Colonic mucosa (tissue), 4 donors: ENCODE data around the gene EOGT. TPM values are rescaled to one million over a fixed set of nuclear protein-coding genes. Genes with fewer than 3 reads are reported as not detected.

Experiments
- DNase-seq: peaks from one replicate; pipeline ENCODE4 v3.0.0-alpha.2; 2020
- H3K27ac ChIP-seq: fragments of 200-600 bp; one replicate; pipeline ENCODE4 v1.8.0; 2021
- H3K27me3 ChIP-seq: fragments of 200-600 bp; one replicate; pipeline ENCODE4 v1.8.0; 2021
- H3K36me3 ChIP-seq: fragments of 200-600 bp; one replicate; pipeline ENCODE4 v1.8.0; 2021
- H3K4me1 ChIP-seq: fragments of 200-600 bp; one replicate; pipeline ENCODE4 v1.8.0; 2021; ENCODE audit warnings: mild to moderate bottlenecking
- H3K4me3 ChIP-seq: fragments of 200-600 bp; one replicate; pipeline ENCODE4 v1.8.0; 2021
- H3K9ac ChIP-seq, 2 donors: one replicate each; pipeline ENCODE4 v1.7.0; 2013; ENCODE audit warnings: control low read depth in 2 of 2, low read depth in 2 of 2, low read length in 2 of 2
- H3K9me3 ChIP-seq: fragments of 200-600 bp; one replicate; pipeline ENCODE4 v1.8.0; 2021
- intact Hi-C: fragments of 100-400 bp; cut with DNase I; formaldehyde crosslinking; loops from one replicate; pipeline ENCODE4 v1.14.1; 2022
- total RNA-seq, 2 donors: library from RNA; stranded (reverse); fragmentation: NEBNext Ultra II Directional in 1 of 2; extraction: Animal tissue kit (Norgen Biotek cat#: 25700) in 1 of 2; gene quantifications; one replicate each; pipeline ENCODE4 v1.2.1, GENCODE V29; 2021
- TF ChIP-seq, protein P1 (sequence below): fragments of 200-600 bp; IDR thresholded peaks from one replicate; pipeline ENCODE4 v1.8.0; 2022; ENCODE audit warnings: antibody characterized with exemption, mild to moderate bottlenecking
- donor health status: healthy.
- donor health status: DM: no; HTN: no; CAD: no.
- donor health status: DM: no; HTN: no; CAD: no.

Gene EOGT
- total RNA-seq, 2 donors from 2014 or later = 9.1 to 13.2 TPM

GRCh38 chr3:68973639-68974038 lies 39.8 kb downstream of the EOGT start:
- Histone ChIP-seq H3K4me1 (no peaks in the 10 kb centered on the region), H3K36me3 (no peaks in the 10 kb centered on the region), H3K27ac (no peak overlapping the region), H3K27me3 (no peaks in the 10 kb centered on the region), H3K9me3 (no peaks in the 10 kb centered on the region), H3K9ac (no peak overlapping the region), H3K4me3 (no peak overlapping the region)
- TF ChIP-seq, protein P1, sequence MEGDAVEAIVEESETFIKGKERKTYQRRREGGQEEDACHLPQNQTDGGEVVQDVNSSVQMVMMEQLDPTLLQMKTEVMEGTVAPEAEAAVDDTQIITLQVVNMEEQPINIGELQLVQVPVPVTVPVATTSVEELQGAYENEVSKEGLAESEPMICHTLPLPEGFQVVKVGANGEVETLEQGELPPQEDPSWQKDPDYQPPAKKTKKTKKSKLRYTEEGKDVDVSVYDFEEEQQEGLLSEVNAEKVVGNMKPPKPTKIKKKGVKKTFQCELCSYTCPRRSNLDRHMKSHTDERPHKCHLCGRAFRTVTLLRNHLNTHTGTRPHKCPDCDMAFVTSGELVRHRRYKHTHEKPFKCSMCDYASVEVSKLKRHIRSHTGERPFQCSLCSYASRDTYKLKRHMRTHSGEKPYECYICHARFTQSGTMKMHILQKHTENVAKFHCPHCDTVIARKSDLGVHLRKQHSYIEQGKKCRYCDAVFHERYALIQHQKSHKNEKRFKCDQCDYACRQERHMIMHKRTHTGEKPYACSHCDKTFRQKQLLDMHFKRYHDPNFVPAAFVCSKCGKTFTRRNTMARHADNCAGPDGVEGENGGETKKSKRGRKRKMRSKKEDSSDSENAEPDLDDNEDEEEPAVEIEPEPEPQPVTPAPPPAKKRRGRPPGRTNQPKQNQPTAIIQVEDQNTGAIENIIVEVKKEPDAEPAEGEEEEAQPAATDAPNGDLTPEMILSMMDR = no peak
- intact Hi-C loops = no loop called here
- DNase-seq = no peak

GRCh38 chr3:68972358-68972979 lies 41.0 kb downstream of the EOGT start:
- no peaks in the 10 kb centered on the region for H3K27me3 ChIP-seq
- H3K36me3 ChIP-seq = no peaks in the 10 kb centered on the region
- no peak overlapping the region for H3K27ac ChIP-seq
- no peaks in the 10 kb centered on the region for H3K4me1 ChIP-seq
- peak; percentile 21 for DNase-seq
- no peak overlapping the region for H3K9ac ChIP-seq
- H3K4me3 ChIP-seq = no peak overlapping the region
- intact Hi-C loops = no loop called here
- no peaks in the 10 kb centered on the region for H3K9me3 ChIP-seq
- TF ChIP-seq, protein P1 = peak; percentile 38

DNA sequence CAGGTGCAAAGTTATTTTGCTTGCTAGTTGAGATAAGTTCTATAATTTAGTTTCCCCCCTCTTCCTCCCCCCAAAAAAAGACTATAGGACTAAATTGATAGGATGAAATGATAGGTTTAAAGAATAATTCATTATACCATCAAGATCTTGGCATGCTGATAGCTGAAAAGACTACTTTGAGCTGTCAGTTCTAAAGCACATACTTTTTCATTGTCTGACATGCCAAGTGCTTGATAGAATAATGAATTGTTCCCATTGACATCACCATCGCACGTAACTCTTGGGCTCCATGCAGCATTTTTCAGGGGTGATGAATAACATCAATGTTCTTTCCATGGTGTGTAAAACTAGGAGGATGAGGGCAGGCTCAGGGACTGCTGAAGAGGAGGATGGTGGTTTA lies 48.8 kb downstream of the EOGT start:
- DNase-seq = no peak
- Histone ChIP-seq H3K27me3 (no peaks in the 10 kb centered on the region), H3K9ac (no peak overlapping the region), H3K9me3 (no peaks in the 10 kb centered on the region), H3K4me3 (no peak overlapping the region), H3K4me1 (no peaks in the 10 kb centered on the region), H3K36me3 (no peaks in the 10 kb centered on the region), H3K27ac (no peak overlapping the region)
- TF ChIP-seq, protein P1 = no peak
- intact Hi-C loops = no loop called here

DNA sequence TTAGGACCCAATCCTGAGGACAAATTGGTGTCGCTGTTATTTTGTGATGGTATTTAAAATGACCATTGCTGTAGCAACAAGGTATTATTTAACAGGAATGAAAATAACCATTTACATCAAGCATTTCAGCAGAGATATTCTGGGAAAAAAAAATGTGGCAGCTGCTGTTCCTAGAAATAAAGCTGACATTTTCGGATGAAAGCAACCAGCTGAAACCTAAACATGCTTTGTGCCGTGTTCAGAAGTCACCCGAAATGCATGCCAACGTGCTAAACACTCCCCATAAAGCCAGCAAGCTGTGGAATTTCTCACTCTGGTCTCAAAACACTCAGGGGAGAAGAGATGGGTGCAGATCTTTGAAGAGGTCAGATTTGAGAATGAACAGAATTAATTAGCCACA lies 49.6 kb downstream of the EOGT start:
- Histone ChIP-seq H3K9ac (no peak overlapping the region), H3K9me3 (no peaks in the 10 kb centered on the region), H3K4me3 (no peak overlapping the region), H3K4me1 (no peaks in the 10 kb centered on the region), H3K36me3 (no peaks in the 10 kb centered on the region), H3K27ac (no peak overlapping the region), H3K27me3 (no peaks in the 10 kb centered on the region)
- no peak for DNase-seq
- intact Hi-C loops = no loop called here
- TF ChIP-seq, protein P1 = no peak

DNA sequence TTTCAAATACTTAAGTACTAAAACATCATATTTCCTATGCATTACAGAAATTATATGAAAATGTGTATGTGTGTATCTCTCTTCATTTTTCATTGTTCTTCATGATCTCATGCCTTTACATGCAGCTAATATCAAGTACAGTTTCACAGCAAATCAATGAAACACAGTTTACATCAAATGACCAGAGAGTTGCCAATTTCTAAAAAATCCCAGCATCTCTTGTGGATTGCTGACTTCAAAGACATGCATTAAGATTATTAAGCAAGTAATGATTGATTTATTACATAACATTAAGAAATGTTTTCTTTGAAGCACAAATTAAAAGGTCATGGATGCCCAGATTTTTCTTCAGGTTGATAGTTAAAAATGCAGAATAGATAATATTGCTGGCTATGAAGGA lies 50.1 kb downstream of the EOGT start:
- H3K36me3 ChIP-seq = no peaks in the 10 kb centered on the region
- TF ChIP-seq, protein P1 = no peak
- H3K4me3 ChIP-seq = no peak overlapping the region
- H3K9me3 ChIP-seq = no peaks in the 10 kb centered on the region
- no peaks in the 10 kb centered on the region for H3K27me3 ChIP-seq
- DNase-seq = no peak
- no peak overlapping the region for H3K27ac ChIP-seq
- no peaks in the 10 kb centered on the region for H3K4me1 ChIP-seq
- H3K9ac ChIP-seq = no peak overlapping the region
- intact Hi-C loops = no loop called here
